Kidney (tissue), 14 donors: ENCODE data around the gene CBR1. TPM values are rescaled to one million over a fixed set of nuclear protein-coding genes. Genes with fewer than 3 reads are reported as not detected.

Experiments used
- DNase-seq, 5 donors: peaks; one replicate each; pipeline ENCODE4 v3.0.0-alpha.2; 2013 to 2020
- FAIRE-seq: peaks from 2 replicates; lab custom pipeline; 2012; peaks lifted over from hg19 to GRCh38; lab: Jason Lieb, UNC
- H3K27ac ChIP-seq, 2 donors: one replicate each; pipeline ENCODE4 v1.7.0; 2013; ENCODE audit warnings: low read depth in 2 of 2, low read length in 2 of 2, inconsistent platforms in 1 of 2
- H3K27me3 ChIP-seq: one replicate; pipeline ENCODE4 v1.7.1; 2013; ENCODE audit warnings: low read length, inconsistent platforms; ENCODE audit not compliant: control insufficient read depth, insufficient read depth
- H3K36me3 ChIP-seq, 3 donors: one replicate each; pipeline versions ENCODE4 v1.7.0 to v1.7.1; 2013; ENCODE audit warnings: low read length in 3 of 3, control low read depth in 1 of 3, inconsistent platforms in 1 of 3; ENCODE audit not compliant: insufficient read depth in 3 of 3, control insufficient read depth in 2 of 3
- H3K4me1 ChIP-seq, 3 donors: one replicate each; pipeline versions ENCODE4 v1.7.0 to v1.7.1; 2013; ENCODE audit warnings: low read length in 3 of 3, inconsistent platforms in 1 of 3, low read depth in 1 of 3; ENCODE audit not compliant: control insufficient read depth in 2 of 3, insufficient read depth in 2 of 3
- H3K4me3 ChIP-seq, 3 donors: one replicate each; pipeline versions ENCODE4 v1.7.0 to v1.8.1; 2013; ENCODE audit warnings: low read length in 3 of 3, control low read depth in 1 of 3, inconsistent platforms in 1 of 3
- H3K9ac ChIP-seq, 3 donors: one replicate each; pipeline versions ENCODE4 v1.7.0 to v1.7.1; 2013; ENCODE audit warnings: low read length in 3 of 3, control low read depth in 1 of 3, inconsistent platforms in 1 of 3
- H3K9me3 ChIP-seq, 3 donors: one replicate each; pipeline versions ENCODE4 v1.7.0 to v1.7.1; 2013; ENCODE audit warnings: low read length in 3 of 3, control low read depth in 1 of 3, inconsistent platforms in 1 of 3; ENCODE audit not compliant: control insufficient read depth in 2 of 3, insufficient read depth in 1 of 3
- CTCF ChIP-seq: IDR thresholded peaks from 3 replicates; pipeline ENCODE4 v1.5.1; 2012; ENCODE audit warnings: mild to moderate bottlenecking, moderate library complexity, borderline replicate concordance; ENCODE audit not compliant: insufficient read depth; ENCODE audit errors: extremely low read depth
- intact Hi-C: fragments of 100-400 bp; cut with DNase I; formaldehyde crosslinking; loops from one replicate; pipeline ENCODE4 v1.11.1; 2022
- polyA plus RNA-seq: library from polyadenylated mRNA; stranded (reverse); fragments of 350-450 nt; fragmentation: Illumina TruSeq; extraction: RNeasy Lipid Tissue Mini Kit (QIAGEN cat#74804); gene quantifications from one replicate; pipeline ENCODE4 v1.2.3, GENCODE V29; 2014; ENCODE audit warnings: low read depth, low replicate concordance; ENCODE audit not compliant: insufficient read depth
- total RNA-seq: library from RNA; stranded (reverse); fragmentation: NEBNext Ultra II Directional; extraction: Animal tissue kit (Norgen Biotek cat#: 25700); gene quantifications from one replicate; pipeline ENCODE4 v1.2.1, GENCODE V29; 2021
- donor health status: control.
- donor health status: control.
- donor health status: control.
- donor health status: control.
- donor health status: control.
- donor health status: DM: yes; HTN: yes; CAD: no.
- donor health status: Normal renal cell carcinoma (clear cell type).

The CBR1 gene
- total and polyA plus RNA-seq, 2 donors from 2014 or later, result 94.3 to 379 TPM

GRCh38 chr21:36022427-36023091 is 47.3 kb upstream of the CBR1 start:
- Histone ChIP-seq H3K4me1 (no peaks in the 10 kb centered on the region), H3K9me3 (no peaks in the 10 kb centered on the region), H3K27ac (no peak overlapping the region), H3K9ac (no peak overlapping the region), H3K27me3 (no peaks in the 10 kb centered on the region), H3K36me3 (no peaks in the 10 kb centered on the region), H3K4me3 (no peak overlapping the region)
- intact Hi-C loops, result no loop called here
- no peak for DNase-seq
- FAIRE-seq, result no peak
- no peak for TF ChIP-seq CTCF

- Histone ChIP-seq H3K4me3 (no peak overlapping the region), H3K9me3 (no peaks in the 10 kb centered on the region), H3K9ac (no peak overlapping the region), H3K36me3 (no peaks in the 10 kb centered on the region), H3K27ac (no peak overlapping the region), H3K27me3 (no peaks in the 10 kb centered on the region), H3K4me1 (no peaks in the 10 kb centered on the region)
- TF ChIP-seq CTCF, result no peak
- intact Hi-C loops, result no loop called here
- no peak for FAIRE-seq
- DNase-seq, result peak in 3 of 5 donors; percentile 33 to 89 (median 56)
Observed at GRCh38 chr21:36023092-36023480, 46.7 kb upstream of the CBR1 start.

GRCh38 chr21:36024782-36025181 is 45.0 kb upstream of the CBR1 start:
- FAIRE-seq (no peak), DNase-seq (no peak)
- Histone ChIP-seq H3K27ac (no peak overlapping the region), H3K9ac (no peak overlapping the region), H3K4me1 (no peaks in the 10 kb centered on the region), H3K9me3 (no peaks in the 10 kb centered on the region), H3K27me3 (no peaks in the 10 kb centered on the region), H3K4me3 (no peak overlapping the region), H3K36me3 (no peaks in the 10 kb centered on the region)
- no peak for TF ChIP-seq CTCF
- intact Hi-C loops, result no loop called here

GRCh38 chr21:36027347-36027746 is 42.5 kb upstream of the CBR1 start:
- intact Hi-C loops, result no loop called here
- H3K4me3 ChIP-seq, result no peak overlapping the region
- H3K27me3 ChIP-seq, result no peaks in the 10 kb centered on the region
- DNase-seq (peak in 1 of 5 donors; percentile 51), FAIRE-seq (no peak)
- TF ChIP-seq CTCF, result no peak
- H3K36me3 ChIP-seq, result no peaks in the 10 kb centered on the region
- H3K9ac ChIP-seq, result no peak overlapping the region
- H3K9me3 ChIP-seq, result no peaks in the 10 kb centered on the region
- H3K27ac ChIP-seq, result no peak overlapping the region
- H3K4me1 ChIP-seq, result no peaks in the 10 kb centered on the region
